NCI-H1105 (cell line): ENCODE data around the gene RNF4.
A peak's percentile ranks its signal among the peaks of the same experiment; 100 is the strongest.
"Not testable (repeated sequence)": the region's sequence is repeated elsewhere in the genome, so short reads cannot be mapped to it uniquely, and the experiment has no call there.

Experiments
- DNase-seq: peaks from one replicate; lab custom pipeline; 2025; lab: John Stamatoyannopoulos, UW

Gene RNF4, protein sequence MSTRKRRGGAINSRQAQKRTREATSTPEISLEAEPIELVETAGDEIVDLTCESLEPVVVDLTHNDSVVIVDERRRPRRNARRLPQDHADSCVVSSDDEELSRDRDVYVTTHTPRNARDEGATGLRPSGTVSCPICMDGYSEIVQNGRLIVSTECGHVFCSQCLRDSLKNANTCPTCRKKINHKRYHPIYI

DNA sequence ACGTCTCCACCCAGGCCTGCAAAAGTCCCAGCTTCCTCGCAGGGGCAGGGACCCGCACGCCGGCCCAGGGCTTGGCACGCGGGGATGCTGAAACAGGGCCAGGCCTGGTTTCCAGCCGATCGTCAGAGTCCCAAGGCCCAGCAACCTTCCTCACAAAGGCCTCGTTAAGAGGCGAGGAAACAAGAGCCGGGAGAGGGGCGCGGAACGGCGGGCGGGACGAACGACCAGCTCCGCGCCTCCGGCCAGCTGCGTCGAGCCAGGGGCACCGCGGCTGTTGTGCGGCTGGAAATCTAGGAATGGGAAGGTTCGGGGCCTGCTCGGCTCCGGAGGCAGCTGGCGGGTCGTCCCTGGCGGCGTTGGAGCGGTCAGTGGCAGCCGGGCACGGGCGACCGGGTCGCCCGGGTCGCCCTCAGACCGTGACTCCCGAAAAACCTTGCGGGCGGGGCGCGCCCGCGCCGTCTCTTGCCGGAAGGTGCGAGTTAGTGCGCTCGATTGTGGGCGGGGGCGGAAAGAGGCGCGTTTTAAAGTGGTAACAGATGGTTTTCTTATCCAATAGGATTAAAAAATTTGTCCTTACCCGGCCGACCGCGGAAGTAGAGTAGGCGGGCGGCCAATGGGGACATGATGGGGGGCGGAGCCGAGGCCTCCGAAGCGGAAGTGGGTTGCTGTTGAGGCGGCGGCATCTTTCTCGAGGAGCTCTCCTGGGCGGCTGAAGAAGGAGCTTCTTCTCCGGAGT is at the start of gene RNF4:
Gene RNF4, plus strand, starts transcription at position 651 of the 736 bp plus-strand sequence. CDS start 21,388 bp downstream, outside the sequence.
- peak; percentile 76 for DNase-seq

DNA sequence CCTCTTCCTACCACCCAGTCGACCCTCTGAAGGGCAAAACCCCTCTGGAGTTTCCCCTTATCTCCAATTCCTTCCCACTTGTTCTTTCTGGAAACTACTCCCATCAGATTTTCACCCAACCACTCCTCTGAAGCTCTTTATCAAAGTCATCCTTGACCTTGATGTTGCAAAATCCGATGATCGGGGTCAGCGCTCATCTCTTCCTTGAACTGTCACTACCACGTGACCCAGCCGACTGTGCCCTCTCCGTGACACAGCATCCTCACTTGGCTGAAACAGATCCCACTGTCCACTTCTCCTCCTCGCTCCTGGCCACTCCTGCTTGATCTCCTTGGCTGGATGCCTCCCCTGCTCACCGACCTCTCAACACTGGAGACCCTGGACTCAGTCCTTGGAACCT is 49.1 kb upstream of the RNF4 start:
- DNase-seq: no peak

DNA sequence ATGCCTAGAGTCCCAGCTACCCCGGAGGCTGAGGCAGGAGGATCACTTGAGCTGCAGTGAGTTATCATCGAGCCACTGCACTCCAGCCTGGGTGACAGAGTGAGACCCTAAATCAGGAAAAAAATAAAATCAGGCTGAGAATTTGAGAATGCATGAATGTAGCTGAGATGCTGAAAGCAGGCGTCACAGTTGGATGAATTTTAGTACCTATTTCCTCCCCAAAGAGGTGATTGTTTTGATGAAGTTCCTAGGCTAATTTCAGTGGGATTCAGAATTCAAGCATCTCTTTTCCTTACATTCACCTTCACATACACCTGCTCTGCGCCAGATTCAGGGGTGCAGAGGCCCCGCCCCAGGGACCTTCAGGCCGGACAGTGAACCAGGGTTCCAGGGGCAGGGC is 47.0 kb upstream of the RNF4 start:
- no peak for DNase-seq

DNA sequence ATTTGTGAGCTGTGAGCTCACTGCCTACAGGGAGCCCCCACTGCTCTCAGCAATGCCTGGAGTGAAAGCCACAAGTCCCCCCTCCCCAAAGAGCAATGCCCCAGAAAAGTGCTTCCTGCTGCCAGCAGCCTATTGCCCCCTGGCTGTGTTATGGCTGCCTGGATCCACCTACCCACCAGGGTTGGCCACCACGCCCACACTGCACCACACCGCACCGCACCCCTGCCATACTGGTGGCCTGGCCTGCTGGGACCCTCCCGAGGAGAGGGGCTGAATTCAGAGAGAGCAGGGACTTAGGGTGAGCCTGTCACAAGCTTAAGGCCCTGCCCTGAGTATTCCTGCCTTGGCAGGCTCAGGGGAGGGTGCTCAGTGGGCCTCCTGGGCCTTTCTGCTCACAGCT is 45.8 kb upstream of the RNF4 start:
- no peak for DNase-seq

DNA sequence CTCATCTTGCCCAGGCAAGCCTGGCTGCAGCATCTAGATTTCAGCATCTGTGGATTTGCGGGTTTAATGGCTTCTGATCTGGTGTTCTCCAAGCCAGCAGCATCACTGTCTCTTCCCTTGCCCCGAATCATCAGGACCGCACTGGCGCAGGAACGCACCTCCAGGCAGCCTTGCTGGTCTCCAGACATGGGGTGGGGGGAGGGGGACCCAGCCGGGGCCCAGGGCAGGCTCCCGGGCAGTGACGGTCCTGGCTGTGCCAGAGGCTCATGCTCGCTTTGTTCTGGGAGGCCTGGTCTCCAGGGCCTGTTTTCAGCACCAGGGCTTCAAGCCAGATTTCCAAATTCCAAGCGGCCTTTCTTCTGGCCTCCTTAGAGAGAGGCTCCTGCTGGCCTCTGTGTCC is 45.2 kb upstream of the RNF4 start:
- DNase-seq: no peak

DNA sequence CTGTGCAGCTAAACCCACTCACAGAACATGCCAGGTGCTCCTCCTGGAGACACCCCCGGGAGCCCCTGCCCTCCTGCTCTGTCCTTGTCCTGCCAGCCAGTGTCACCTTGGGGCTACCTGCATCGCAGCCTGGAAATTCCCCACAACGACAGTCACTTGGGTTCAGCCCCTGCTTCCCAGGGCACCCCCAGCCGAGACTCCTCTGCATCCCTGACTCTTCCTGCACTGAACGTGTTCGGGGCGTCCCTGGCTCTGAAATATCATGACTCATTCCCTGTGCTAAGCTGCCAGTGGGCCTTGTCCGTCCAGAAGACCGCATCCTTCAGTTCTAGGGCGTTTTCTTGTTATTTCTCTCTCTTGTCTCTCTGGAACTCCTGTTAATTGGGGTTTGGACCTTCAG is 44.3 kb upstream of the RNF4 start:
- no peak for DNase-seq

DNA sequence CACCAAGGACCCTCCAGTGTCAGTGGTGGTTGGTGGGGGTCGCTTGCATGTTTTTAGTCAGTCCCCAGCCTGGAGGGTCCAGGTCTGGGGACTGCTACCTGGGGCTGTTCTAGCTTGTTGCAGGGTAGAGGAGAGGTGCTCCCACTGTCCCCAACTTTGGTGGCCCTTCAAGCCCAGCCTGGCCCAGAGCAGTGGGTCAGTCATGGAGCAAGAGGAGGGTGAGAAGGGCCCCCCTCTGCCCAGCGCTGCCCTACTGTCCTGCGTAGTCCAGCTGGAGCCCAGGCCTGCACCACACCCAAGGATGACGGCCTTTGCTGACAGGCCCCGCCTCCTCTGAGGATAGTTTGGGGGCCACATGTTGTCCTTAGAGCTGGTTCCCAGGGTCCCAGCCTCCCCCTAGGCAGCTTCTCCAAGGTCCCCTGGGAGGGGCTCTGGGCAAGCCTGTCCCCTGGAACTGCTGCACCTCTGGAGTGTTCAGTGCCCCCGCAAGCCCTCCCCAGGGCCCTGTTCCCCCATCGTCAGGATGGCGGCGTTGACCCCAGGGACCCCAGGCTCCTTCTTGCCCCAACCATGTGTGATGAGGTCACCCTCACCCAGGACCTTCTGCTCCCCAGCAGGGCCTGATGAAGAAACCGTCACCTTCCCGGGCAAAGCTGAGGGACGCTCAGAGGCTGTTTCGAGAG is 43.4 kb upstream of the RNF4 start:
- no peak for DNase-seq

DNA sequence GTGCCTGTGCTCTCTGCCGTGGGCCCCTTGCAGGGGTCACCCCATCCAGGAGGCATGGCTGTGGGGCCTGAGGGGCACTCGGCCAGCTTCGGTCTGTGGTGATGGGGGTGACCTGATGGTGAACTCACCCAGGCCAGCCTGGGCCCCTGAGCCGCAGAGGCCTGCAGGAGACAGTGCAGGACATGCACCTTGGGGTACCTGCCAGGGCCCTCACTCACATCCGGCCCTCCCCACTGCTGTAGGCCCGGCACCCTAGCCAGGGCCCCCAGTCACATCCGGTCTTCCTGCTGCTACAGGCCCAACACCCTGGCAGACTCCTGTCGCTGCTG is 42.9 kb upstream of the RNF4 start:
- no peak for DNase-seq

DNA sequence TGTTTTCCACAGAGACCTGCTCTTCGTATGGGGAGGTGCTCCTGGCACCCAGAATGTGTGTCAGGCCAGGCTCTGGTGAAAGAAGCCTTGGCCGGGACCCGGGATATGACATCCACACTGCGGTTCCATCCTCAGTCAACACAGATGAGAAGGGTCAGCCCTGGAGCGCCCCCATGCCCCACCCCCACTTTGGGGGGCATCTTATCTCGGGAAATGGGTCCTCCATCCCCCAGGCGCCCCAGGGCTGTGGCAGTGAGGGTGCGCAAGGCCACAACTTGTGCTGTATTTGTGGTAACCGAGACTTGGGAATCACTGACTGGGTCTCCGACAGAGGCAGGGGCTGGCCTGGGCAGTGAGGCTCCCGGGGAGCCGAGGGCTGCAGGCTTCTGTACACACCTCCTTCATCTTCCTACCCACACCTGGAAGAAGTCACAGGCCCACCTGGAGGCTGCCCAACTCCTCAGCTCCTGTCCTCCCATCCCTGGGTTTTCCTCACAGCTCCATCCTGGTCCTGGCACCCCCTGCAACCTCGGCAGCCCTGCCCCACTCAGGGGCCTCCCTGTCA is 42.1 kb upstream of the RNF4 start:
- no peak for DNase-seq

DNA sequence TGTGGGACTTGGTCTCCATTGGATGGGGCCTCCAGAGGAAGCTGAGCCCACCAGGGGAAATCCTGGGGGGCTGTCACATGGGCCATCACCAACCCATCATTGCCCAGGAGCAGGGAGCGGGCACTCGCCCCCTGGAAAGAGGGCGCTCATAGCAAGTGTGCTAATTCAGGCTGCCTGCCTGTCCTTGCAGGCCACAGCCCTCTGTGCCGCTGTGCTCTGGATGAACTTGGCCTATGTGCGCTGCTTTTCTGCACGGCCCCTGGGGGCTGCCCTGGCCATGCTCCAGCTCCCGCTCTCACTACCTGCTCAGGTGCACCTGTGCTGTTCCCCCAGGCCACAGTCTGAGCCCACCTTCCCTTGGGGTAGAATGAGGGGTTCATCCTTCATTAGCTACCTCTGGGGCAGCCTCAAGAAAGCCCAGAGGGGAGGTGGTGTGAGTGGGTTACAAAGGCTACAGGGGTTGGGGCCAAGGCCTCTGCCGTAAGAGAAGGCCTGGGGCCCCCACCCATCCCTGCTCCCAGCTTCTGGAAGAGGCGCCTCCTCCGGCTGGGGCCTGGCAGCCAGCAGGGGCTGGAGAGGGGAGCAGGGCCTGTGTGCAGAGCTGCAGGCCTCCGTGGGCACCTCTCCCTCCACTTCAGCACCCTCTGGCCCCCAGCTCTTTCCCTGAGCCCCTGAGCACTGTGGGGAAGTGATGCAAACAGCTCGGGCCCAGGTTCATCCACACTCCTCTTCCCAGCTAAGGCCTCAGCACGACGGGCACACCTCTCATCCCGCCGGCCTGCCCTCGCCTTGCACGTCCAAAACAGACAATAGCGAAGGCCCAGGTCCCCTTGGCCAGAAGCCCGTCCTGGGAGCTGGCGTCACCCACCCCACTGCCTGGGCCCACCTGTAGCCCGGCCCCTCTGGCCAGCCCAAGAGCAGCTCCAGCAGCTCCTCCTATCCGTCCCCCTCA is 41.2 kb upstream of the RNF4 start:
- no peak for DNase-seq

DNA sequence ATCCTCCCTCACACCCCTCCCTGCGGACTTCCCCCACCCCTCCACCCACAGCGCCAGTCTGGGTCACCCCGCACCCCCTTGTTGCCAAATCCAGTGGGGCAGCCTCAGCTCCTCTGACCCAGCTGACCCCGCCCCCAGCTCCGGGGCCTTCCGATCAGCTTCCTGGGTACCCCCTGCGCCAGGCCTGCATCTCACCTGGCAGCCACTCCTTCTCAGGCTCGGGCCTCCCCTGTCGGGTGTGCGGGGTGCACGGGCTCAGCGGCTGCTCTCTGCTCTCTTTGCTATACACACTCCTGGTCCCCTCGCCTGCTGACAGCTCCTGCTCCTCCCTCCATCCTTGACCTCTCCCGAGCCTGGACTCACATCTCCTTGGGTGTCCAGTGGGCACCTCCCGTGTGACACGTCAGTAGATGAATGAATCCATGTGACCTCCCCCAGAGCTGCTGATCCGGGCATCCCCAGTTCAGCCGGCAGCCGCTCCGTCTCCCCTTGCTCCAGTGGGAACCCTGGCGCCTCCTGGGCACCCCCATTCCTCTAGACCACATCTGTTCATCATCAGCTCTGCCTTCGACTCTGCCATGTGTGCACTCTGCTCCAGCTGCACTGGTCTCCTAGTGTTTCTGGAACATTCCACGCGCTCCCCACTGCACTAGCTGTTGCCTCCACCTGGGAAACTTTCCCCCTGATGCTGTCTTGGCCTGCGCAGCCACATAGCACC is 40.3 kb upstream of the RNF4 start:
- DNase-seq: no peak

DNA sequence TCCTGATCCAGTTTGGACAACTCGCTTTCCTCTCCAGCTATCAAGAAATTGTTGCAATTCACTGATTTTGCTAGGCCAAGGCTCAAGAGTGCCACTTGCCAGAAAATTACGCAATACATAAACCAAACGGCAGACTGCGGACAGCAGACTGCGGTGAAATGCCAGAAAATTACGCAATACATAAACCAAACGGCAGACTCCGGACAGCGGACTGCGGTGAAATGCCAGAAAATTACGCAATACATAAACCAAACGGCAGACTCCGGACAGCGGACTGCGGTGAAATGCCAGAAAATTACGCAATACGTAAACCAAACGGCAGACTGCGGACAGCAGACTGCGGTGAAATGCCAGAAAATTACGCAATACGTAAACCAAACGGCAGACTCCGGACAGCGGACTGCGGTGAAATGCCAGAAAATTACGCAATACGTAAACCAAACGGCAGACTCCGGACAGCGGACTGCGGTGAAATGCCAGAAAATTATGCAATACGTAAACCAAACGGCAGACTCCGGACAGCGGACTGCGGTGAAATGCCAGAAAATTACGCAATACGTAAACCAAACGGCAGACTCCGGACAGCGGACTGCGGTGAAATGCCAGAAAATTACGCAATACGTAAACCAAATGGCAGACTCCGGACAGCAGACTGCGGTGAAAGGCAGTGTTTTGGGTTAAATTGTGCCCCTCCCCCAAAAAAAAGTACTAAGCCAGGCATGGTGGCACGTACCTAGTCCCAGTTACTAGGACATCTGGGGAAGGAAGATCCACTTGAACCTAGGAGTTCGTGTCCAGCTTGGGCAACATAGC is 38.8 kb upstream of the RNF4 start:
- not testable (repeated sequence) for DNase-seq

DNA sequence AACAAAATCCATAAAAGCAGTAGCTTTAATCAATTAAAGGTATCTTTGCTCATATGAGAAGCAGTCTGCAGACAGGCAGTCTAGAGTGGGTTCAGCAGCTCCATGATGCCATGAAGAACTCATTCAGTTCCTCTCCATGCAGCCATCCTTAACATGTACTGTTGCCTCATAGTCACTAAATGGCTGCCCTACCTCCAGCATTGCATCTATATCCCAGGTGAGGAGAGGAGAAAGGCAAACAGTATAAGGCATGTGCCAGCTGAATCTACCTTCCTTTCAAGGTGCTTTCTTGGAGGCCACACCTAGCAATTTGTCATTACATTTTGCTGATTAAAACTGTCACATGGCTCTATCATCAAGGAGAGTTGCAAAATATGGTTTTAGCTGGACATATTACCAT is 36.9 kb upstream of the RNF4 start:
- no peak for DNase-seq

DNA sequence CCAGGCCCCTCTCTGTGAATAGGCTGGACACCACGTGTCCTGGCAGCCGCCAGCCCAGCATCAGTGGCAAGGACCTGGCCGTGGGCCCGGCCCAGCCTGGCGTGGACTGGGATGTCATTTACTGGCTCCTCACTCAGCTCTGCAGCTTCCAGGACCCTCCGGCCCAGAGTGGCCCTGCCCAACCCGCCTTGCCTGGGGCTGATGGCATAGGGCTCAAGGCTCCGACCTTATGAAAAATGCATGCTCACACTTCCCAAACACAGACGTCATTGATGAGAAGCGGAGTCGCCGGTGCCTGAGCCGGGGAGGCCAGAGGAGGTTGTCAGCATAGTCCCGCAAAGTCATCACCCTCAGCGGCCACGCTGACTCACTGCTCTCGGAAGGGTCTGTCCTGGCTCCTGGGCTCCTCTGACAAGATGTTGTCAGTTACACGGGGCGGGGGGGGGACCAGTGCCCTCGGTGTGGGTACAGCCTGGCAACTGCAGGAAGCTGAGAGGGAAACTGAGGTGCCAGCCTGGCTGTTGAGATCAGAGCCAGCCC is 35.8 kb upstream of the RNF4 start:
- DNase-seq: no peak

DNA sequence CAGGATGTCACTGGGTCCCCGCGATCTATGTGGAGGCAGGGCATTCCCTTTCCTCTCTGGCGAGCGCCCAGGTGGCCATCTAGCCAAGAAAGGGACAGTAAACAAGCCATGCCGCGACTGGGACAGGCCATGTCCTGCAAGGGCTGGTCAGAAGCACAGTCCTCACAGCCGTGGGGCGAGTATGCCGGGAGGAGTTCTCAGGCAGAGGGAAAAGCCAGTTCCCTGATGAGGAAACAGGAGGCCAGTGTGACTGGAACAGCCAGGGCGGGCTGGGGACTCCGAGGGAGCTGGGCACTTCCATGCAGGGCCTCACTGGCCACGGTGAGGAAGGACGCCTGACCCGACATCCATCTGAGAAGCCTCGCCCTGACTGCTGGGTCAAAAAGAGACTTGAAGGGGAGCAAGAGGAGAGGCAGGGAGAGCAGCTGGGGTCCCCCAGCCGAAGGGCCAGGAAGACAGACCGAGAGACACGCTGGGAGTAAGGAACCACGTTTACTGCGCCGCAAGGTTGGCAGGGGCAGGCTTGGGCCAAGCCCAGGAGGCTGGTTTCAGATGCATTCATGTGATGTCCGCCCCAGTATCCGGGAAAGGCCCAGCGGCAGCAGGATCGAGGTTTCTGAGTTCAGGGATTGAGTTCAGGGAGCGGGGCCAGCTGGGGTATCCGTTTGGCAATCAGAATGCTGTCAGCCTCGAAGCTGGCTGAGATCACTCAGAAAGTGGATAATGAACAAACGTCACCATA is 35.1 kb upstream of the RNF4 start:
- DNase-seq: no peak

DNA sequence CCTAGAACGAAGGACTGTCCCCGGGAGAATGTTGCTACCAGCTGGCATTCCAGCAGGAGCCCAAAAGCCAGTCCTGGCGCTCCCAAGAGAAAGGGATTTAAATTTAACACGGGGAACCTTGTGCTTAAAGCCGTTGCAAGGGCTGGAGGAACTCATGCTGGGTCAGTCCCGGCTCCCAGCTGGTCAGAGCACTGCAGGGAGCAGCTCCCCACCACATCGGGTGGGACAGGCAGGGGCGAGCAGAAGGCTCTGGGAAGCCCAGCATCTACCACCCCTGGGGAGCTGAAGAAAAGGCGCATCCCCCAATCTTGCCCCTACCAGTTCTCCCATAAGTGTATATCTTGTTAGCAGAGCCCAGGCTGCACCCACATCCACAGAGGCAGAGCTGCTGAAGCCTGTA is 34.5 kb upstream of the RNF4 start:
- DNase-seq: no peak

DNA sequence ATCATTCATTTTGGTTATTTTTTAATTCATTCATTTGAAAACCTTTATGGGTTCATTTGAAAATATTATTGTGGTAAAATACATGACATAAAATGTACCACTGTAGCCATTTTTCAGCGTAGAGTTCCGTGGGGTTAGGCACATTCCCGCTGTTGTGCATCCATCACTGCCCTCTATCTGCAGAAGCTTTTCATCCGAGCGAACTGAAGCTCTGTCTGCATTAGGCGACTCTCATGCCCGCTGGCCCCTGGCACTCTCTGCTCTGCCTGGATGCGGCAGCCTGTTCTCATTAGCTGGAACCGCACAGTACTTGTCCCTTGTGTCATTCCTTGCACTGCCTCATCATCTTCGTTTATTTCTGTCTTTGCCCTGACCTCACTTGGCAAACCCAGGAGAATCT is 32.6 kb upstream of the RNF4 start:
- DNase-seq: no peak

DNA sequence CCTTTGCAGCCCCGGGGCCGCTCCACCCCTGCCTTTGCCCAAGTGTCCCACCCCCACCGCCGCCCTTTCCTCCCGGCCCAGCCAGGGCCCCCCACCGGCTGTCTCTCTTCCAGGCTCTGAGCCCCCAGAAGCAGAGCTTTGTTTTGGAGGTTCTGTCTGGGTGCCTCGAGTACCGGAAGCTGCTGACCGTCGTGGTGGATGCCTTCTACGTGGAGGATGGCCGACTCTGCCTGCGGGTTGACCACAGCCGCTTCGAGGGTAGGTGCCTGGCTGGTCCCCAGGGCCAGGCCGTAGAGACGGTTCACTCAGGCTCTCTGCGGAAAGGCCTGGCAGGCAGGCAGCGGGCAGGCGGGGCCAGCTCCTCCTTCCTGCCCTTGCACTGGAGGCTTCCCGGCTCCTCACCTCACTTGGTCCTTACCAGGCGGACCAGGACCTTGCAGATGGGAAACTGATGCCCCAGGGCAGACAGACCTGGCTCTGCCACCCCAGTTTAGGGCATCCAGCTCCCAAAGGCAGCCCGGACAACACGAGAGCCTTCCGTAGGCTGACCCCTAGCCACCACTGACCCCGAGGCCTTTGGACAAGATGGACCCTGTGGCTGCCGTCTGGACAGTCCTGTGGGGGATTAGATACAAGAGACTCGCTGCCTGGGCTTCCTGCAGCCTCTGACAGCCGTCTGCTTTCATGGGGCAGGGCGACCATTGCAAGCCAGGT is 32.0 kb upstream of the RNF4 start:
- DNase-seq: no peak
